Fibroblast of villous mesenchyme (primary cell): ENCODE measurements around the gene SPOCD1. TPM values are rescaled to one million over a fixed set of nuclear protein-coding genes. Genes with fewer than 3 reads are reported as not detected.

ENCODE experiments used
- DNase-seq: peaks from one replicate; pipeline ENCODE4 v3.0.0-alpha.2; 2010; ENCODE audit warnings: low read depth
- H3K4me3 ChIP-seq: 2 replicates; pipeline ENCODE4 v1.5.1; 2011; ENCODE audit warnings: low read depth, mild to moderate bottlenecking, low read length
- total RNA-seq: library from RNA; depleted of rRNA; stranded (reverse); fragments of >200 nt; gene quantifications from 2 replicates; pipeline ENCODE4 v1.2.3, GENCODE V29; 2012
- TF ChIP-seq, protein P1 (sequence below): IDR thresholded peaks from 2 replicates; pipeline ENCODE4 v1.5.1; 2012; ENCODE audit warnings: low read depth, mild to moderate bottlenecking, low read length; ENCODE audit not compliant: insufficient read depth

SPOCD1 gene
- total RNA-seq, 1 donor: 62.2 TPM

DNA sequence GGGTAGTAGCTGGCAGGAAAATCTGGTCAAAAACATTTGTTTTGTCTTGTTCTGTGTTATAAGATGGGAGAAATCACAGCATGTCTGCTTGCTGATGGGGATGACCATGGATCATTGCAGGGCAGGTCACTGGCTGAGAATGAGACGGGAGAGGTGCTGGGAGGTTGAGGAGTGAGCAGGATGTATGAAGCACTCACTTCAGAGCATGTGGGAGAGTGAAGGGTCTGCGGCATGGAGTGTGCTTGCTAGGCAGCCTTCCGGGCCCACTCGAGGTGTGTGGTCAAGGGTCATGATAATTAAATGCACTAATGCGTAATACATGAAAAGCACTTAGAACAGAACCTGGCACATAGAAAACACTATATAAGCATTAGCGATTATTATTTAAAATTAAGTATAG lies 42.0 kb upstream of the SPOCD1 start:
- no peak overlapping the region for H3K4me3 ChIP-seq
- DNase-seq: no peak
- TF ChIP-seq, protein P1, sequence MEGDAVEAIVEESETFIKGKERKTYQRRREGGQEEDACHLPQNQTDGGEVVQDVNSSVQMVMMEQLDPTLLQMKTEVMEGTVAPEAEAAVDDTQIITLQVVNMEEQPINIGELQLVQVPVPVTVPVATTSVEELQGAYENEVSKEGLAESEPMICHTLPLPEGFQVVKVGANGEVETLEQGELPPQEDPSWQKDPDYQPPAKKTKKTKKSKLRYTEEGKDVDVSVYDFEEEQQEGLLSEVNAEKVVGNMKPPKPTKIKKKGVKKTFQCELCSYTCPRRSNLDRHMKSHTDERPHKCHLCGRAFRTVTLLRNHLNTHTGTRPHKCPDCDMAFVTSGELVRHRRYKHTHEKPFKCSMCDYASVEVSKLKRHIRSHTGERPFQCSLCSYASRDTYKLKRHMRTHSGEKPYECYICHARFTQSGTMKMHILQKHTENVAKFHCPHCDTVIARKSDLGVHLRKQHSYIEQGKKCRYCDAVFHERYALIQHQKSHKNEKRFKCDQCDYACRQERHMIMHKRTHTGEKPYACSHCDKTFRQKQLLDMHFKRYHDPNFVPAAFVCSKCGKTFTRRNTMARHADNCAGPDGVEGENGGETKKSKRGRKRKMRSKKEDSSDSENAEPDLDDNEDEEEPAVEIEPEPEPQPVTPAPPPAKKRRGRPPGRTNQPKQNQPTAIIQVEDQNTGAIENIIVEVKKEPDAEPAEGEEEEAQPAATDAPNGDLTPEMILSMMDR: no peak

DNA sequence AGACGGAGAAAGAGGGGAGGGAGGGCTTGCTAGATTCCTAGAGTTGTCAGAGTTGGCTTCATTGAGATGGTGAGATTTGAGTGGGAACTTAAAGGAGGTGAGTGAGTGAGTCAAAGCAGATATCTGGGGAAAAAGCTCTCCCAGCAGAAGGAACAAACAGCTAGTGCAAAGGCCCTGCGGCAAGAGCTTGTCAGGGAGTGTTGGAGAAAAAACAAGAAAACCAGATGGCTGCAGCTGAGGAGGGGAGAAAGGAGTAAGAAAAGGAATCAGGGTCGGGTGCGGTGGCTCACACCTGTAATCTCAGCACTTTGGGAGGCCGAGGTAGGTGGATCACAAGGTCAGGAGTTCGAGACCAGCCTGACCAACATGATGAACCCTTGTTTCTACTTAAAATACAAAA lies 40.3 kb upstream of the SPOCD1 start:
- TF ChIP-seq, protein P1: no peak
- H3K4me3 ChIP-seq: no peak overlapping the region
- DNase-seq: no peak

DNA sequence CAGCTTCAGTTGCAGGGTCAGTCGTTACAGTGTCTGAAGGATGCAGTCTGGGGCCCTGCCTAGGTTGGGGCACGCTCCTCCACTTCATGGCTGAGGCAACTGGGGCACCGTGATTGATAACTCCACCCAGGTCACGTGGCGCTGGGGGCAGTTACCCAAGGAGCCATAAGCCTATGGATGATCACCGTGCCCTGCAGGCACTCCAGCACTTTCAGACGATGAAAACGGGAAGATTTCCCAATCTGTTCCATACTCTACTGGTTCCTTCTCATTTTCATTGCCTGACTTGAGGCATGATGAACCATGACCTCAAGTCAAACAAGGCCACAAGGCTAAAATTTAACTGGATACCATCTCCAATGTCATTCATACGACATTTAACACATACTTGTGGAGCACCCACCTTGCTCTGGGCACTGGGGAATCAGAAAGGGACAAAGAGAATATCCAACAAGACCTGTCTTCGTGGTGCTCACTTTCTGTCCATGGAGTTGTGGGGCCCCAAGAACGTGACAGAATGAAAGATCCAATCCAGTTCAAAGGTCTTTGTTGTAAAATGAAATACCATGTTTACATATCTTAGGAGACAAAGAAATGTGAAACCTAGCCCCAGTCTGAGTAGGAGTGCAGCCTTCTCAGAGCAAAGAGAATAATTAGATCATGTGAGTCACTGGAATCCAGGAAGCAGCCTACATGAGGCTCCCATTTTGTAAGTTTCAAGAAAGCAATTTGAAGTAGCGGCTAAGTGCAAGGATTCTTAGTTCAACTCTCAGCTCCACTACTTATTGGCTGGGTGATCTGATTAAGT lies 39.4 kb upstream of the SPOCD1 start:
- TF ChIP-seq, protein P1: no peak
- no peak overlapping the region for H3K4me3 ChIP-seq
- DNase-seq: peak; percentile 74

DNA sequence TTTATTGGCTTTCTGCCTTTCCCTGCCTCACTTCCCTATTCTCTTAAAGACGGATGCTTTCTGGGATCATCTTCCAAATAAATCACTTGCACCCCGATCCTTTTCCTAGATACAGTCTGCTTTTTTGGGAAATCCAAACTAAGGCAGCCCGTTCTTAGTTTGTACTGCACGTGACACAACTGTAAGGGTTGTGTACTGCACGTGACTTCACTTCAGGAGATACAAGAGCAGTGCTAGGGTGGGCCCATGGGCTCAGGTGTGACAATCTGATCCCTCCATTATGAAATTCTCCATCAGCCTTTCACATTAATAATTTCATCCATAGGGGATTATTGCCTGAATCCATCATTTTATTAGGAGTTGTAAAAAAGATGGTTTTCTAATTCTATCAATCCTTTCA lies 33.8 kb upstream of the SPOCD1 start:
- no peak overlapping the region for H3K4me3 ChIP-seq
- DNase-seq: no peak
- TF ChIP-seq, protein P1: no peak

DNA sequence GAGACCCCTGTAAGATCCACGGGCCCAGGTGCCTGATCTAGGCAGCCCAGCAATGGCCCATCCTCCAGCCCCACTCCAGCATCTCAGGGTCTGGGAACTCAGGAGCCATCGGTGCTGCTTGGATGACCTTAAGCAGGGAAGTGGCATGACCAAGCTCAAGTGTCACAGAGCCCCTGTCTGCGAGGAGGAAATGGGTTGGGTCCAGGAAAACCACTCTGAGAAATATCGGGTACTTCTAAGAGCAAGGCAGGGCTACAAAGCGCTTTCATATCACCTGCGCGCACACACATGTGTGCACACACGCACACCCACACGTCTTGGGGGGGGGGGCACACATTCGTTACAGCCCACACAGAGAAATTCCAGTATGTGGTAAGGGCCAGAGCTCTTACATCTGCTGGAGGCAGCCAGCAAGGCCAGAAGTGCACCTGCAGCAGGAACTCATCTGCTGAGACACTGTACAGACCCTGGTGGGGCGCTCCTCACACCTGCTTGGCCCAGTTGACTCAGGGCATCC lies 32.6 kb upstream of the SPOCD1 start:
- TF ChIP-seq, protein P1: no peak
- H3K4me3 ChIP-seq: no peak overlapping the region
- no peak for DNase-seq

DNA sequence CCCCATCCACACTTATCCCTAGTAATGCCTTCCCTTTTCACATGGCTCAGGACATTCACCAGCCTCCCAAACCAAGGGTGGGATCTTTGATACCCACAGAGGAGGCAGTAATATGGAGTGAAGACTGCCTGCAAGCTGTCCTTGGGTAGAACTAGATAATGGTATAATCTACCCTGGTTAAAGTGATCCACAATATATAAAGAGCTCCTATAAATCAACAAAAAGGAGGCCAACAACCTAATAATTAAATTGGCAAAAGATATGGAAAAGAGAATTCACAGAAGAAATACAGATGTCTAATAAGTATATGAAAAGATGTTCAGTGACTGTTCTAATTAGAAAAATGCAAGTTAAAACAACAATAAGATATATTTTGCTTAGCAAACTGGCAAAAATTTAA lies 30.7 kb upstream of the SPOCD1 start:
- TF ChIP-seq, protein P1: no peak
- no peak overlapping the region for H3K4me3 ChIP-seq
- no peak for DNase-seq

DNA sequence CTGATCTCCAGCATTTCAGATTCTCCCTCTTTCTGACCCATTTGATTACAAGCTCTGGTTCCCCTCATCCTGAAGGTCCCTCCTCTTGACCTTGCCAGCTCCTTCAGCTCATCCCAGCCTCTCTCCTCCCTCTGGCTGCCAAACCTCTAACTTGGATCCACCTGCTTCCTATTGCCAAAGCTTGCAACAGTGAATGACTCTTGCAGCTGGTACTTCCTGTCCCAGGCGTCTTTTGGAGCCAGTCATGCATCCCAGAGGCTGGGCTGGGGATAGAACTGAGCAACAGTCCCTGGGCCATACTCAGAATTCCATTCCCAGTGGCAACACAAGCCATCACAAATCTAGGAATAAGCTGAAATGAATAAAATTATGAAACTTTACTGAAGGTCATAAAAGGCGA lies 27.7 kb upstream of the SPOCD1 start:
- TF ChIP-seq, protein P1: no peak
- no peak overlapping the region for H3K4me3 ChIP-seq
- peak; percentile 44 for DNase-seq
